ENCODE results near the gene SCD5. TPM values are rescaled to one million over a fixed set of nuclear protein-coding genes. Genes with fewer than 3 reads are reported as not detected.

SCD5 gene
- total and polyA plus RNA-seq, 7 donors, result 0.69 to 30.7 (median 27.3) TPM

DNA sequence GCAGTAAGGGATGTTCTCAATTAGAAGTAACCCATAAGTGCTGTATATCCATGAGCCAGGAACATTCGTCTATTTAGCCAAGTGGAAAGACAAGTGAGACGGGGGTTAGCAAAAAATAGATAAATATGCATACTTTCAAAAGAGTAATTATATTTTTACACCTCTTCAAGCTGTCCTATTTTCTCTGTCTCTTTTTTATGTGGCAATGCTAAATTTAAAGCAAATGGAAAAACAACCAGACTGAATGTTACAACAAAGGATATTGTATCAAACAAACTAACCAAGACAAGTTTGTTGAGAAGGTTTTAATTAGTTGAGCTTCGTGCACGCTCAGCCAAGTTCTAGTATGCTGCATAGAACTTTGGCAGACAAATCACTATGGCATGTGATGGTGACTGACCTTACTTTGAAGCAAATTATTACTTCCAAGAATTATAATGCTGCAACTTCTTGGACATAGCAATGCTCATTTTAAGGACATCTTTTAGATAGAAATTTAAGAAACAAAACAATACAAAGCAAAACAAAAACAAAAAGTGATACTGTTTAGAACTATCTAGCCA lies 175.4 kb downstream of the SCD5 start:
- Histone ChIP-seq H3K36me3 (no peaks in the 10 kb centered on the region), H3K27me3 (no peaks in the 10 kb centered on the region), H3K4me1 (no peaks in the 10 kb centered on the region), H3K9me3 (no peaks in the 10 kb centered on the region), H3K27ac (no peak overlapping the region), H3K4me3 (no peak overlapping the region)
- whole genome bisulfite sequencing, 2 donors, result 67 to 84% methylated on average over 4 of the region's 4 CpGs
- DNase-seq, result no peak
- intact Hi-C loops (cut with DNase I), result no loop called here
- TF ChIP-seq POLR2A (IDR thresholded peaks at IDR 0.05), result no peak
- no peak for TF ChIP-seq POLR2AphosphoS5 (IDR thresholded peaks at IDR 0.05)
- no peak for TF ChIP-seq CTCF (IDR thresholded peaks at IDR 0.05)
- no peak for TF ChIP-seq EP300 (IDR thresholded peaks at IDR 0.05)

- Histone ChIP-seq H3K4me3 (no peak overlapping the region), H3K4me1 (no peaks in the 10 kb centered on the region), H3K36me3 (no peaks in the 10 kb centered on the region), H3K27me3 (no peaks in the 10 kb centered on the region), H3K9me3 (no peaks in the 10 kb centered on the region), H3K27ac (no peak overlapping the region)
- TF ChIP-seq POLR2A (IDR thresholded peaks at IDR 0.05) (no peak), CTCF (IDR thresholded peaks at IDR 0.05) (no peak), EP300 (IDR thresholded peaks at IDR 0.05) (no peak), POLR2AphosphoS5 (IDR thresholded peaks at IDR 0.05) (no peak)
- 94 to 95% methylated on average over 3 of the region's 3 CpGs for WGBS, 2 donors
- intact Hi-C loops (cut with DNase I), result no loop called here
- no peak for DNase-seq
Observed at GRCh38 chr4:82621251-82621650, 177.3 kb downstream of the SCD5 start.

- no peaks in the 10 kb centered on the region for H3K4me1 ChIP-seq
- no peak overlapping the region for H3K4me3 ChIP-seq
- no peak overlapping the region for H3K27ac ChIP-seq
- WGBS, 2 donors, result 76 to 81% methylated on average over 6 of the region's 6 CpGs
- no peaks in the 10 kb centered on the region for H3K9me3 ChIP-seq
- DNase-seq, result no peak
- H3K27me3 ChIP-seq, result no peaks in the 10 kb centered on the region
- TF ChIP-seq POLR2A (IDR thresholded peaks at IDR 0.05) (no peak), POLR2AphosphoS5 (IDR thresholded peaks at IDR 0.05) (no peak), EP300 (IDR thresholded peaks at IDR 0.05) (no peak), CTCF (IDR thresholded peaks at IDR 0.05) (no peak)
- intact Hi-C loops (cut with DNase I), result no loop called here
- no peaks in the 10 kb centered on the region for H3K36me3 ChIP-seq
Observed at GRCh38 chr4:82620126-82620735, 178.4 kb downstream of the SCD5 start.

- H3K27ac ChIP-seq, result no peak overlapping the region
- TF ChIP-seq POLR2AphosphoS5 (IDR thresholded peaks at IDR 0.05) (no peak), POLR2A (IDR thresholded peaks at IDR 0.05) (no peak), CTCF (IDR thresholded peaks at IDR 0.05) (no peak), EP300 (IDR thresholded peaks at IDR 0.05) (no peak)
- H3K9me3 ChIP-seq, result no peaks in the 10 kb centered on the region
- DNase-seq, result no peak
- no peak overlapping the region for H3K4me3 ChIP-seq
- WGBS, 2 donors, result 79 to 84% methylated on average over 2 of the region's 2 CpGs
- no peaks in the 10 kb centered on the region for H3K4me1 ChIP-seq
- no peaks in the 10 kb centered on the region for H3K27me3 ChIP-seq
- no peaks in the 10 kb centered on the region for H3K36me3 ChIP-seq
- intact Hi-C loops (cut with DNase I), result no loop called here
Observed at GRCh38 chr4:82618103-82618720, 180.4 kb downstream of the SCD5 start.

Data from sigmoid colon (tissue), 7 donors.